HG02623 (cell line): Measurements from ENCODE around the gene SLC22A7.
"Not testable (repeated sequence)": the region's sequence is repeated elsewhere in the genome, so short reads cannot be mapped to it uniquely, and the experiment has no call there.

ENCODE experiments used
- ATAC-seq: cut with Tn5 transposase; IDR thresholded peaks from one replicate; pipeline ENCODE4 v1.9.1; 2021; ENCODE audit warnings: moderate library complexity; ENCODE audit not compliant: unreplicated experiment

SLC22A7 gene

GRCh38 chr6:43334466-43335095 is 36.5 kb downstream of the SLC22A7 start:
- no peak for ATAC-seq

- no peak for ATAC-seq
These were observed 37.4 kb downstream of the SLC22A7 start for GRCh38 chr6:43335469-43335868.

GRCh38 chr6:43336382-43336781 is 38.3 kb downstream of the SLC22A7 start:
- ATAC-seq, result no peak

GRCh38 chr6:43338243-43338642 is 40.2 kb downstream of the SLC22A7 start:
- ATAC-seq, result peak; percentile 47

GRCh38 chr6:43339168-43339567 is 41.1 kb downstream of the SLC22A7 start:
- peak; percentile 63 for ATAC-seq

GRCh38 chr6:43346243-43346642 is 48.2 kb downstream of the SLC22A7 start:
- ATAC-seq, result not testable (repeated sequence)

- ATAC-seq, result no peak
These were observed 49.0 kb downstream of the SLC22A7 start for GRCh38 chr6:43347021-43347420.

- no peak for ATAC-seq
These were observed 49.4 kb downstream of the SLC22A7 start for GRCh38 chr6:43347444-43347843.

GRCh38 chr6:43351951-43352350 is 53.9 kb downstream of the SLC22A7 start:
- not testable (repeated sequence) for ATAC-seq
